GM18870 (cell line): ENCODE results near the gene KLHDC4.
"Not testable (repeated sequence)": the region's sequence is repeated elsewhere in the genome, so short reads cannot be mapped to it uniquely, and the experiment has no call there.

Experiments used
- ATAC-seq: cut with Tn5 transposase; IDR thresholded peaks from one replicate; pipeline ENCODE4 v1.9.1; 2021; ENCODE audit warnings: moderate library complexity; ENCODE audit not compliant: unreplicated experiment

The KLHDC4 gene

DNA sequence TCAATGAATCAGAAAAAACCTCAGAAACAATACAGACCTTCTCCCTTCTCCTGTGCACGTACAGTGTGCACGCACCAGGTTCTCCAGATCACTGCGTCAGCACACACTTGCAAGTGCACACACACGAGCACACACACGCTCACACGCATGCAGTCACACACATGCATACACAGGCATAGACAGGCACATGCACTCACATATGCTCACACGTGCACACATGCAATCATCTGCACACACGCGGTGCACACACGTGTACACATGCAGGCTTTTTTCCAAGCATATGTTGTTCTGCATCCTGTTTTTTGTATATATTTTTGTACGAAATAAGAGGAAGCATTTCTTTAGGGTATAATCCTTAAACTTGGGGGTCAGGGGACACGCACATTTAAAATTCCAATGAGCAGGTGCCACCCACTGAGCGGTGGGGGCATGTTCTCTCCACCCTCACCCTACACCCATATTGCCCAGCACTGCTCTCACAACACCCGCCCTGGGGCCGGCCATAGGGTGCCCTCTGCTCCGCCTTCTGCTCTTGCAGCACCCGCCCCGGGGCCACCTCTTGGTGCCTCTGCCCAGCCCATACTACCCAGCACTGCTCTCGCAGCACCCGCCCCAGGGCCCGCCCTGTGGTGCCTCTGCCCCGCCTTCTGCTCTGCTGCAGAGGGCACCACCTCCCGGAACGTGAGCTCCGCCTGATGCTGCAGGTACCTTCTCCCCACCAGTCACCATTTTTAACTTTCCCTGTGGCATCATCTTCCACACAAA lies 20.9 kb downstream of the KLHDC4 start:
- no peak for ATAC-seq

- no peak for ATAC-seq
Observed at GRCh38 chr16:87742781-87743490, 22.9 kb downstream of the KLHDC4 start.

- ATAC-seq = no peak
Observed at GRCh38 chr16:87741700-87742415, 23.9 kb downstream of the KLHDC4 start.

- no peak for ATAC-seq
Observed at GRCh38 chr16:87740909-87741424, 24.8 kb downstream of the KLHDC4 start.

DNA sequence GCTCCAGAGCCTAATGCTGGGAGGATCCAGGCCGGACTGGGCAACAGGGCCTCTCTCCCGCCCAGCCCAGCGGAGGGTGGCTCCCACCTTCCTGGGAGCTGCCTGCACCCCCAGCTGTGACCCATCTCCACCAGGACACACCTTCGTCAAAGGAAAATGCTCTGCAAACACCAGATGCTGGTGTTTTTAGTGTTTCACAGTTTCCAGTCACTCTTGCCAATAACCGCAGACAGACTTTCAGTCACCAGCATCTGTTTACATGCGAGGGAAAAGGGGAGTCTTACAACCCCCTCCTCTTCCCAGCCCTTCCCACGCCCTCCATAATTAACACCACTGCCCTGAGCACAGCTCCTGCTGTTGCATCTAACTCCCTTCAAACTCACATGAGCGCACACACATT lies 25.3 kb downstream of the KLHDC4 start:
- ATAC-seq = no peak

DNA sequence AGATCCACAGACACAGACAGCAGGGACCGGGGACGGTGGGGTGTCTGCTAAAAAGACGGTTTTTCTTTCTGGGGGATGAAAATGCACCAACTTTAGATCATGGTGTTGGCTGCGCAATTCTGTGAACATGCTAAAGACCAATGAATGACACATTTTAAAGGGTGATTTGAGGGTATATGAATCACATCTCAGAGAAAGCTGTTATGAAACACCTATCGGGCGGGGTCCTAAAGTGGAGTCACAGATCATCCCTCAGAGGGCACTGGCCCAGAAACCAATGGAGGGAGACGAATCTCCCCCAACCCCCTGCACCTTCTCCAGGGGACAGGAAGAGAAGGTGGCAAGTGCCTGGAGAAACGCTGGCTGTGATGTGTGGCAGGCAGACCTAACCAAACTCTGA lies 26.0 kb downstream of the KLHDC4 start:
- no peak for ATAC-seq

DNA sequence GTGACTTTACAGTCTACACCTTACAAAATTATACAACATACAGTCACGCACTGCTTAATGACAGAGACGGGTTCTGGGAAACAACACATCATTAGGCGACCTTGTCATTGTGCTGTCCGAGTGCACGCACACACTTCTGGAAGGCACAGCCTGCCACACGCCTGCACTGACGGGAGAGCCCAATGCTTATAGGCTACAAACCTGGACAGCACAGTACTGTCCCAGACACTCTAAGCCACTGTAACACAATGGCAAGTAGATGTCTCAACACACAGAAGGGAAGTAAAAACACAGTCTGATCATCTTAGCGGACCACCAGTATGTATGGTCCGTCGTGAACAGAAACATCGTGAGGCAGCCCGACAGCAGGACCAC lies 29.8 kb downstream of the KLHDC4 start:
- ATAC-seq = no peak

GRCh38 chr16:87735270-87736007 lies 30.3 kb downstream of the KLHDC4 start:
- no peak for ATAC-seq

- ATAC-seq = no peak
Observed at GRCh38 chr16:87734644-87735043, 31.1 kb downstream of the KLHDC4 start.

GRCh38 chr16:87733190-87733589 lies 32.6 kb downstream of the KLHDC4 start:
- no peak for ATAC-seq

DNA sequence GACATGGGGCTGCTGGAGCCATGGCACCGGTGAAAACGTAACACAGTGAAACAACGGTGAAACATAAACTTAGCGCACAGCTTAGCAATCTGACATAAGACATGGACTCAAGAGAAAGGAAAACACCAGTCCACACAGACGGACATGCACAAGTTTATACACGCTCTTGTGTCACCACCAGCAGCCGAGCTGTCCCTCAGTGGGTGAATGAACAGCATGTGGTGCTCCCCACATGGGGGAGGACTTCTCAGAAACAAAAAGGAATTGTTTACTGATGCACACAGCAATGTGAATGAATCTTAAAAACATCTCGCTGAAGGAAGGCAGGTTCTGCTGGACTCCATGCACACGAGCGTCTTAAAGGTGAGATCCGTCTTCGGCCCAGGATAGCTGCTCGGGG lies 34.2 kb downstream of the KLHDC4 start:
- no peak for ATAC-seq

- no peak for ATAC-seq
Observed at GRCh38 chr16:87729266-87729954, 36.4 kb downstream of the KLHDC4 start.

GRCh38 chr16:87728026-87728425 lies 37.8 kb downstream of the KLHDC4 start:
- ATAC-seq = no peak

- ATAC-seq = no peak
Observed at GRCh38 chr16:87727346-87727745, 38.4 kb downstream of the KLHDC4 start.

- not testable (repeated sequence) for ATAC-seq
Observed at GRCh38 chr16:87726577-87726976, 39.2 kb downstream of the KLHDC4 start.

DNA sequence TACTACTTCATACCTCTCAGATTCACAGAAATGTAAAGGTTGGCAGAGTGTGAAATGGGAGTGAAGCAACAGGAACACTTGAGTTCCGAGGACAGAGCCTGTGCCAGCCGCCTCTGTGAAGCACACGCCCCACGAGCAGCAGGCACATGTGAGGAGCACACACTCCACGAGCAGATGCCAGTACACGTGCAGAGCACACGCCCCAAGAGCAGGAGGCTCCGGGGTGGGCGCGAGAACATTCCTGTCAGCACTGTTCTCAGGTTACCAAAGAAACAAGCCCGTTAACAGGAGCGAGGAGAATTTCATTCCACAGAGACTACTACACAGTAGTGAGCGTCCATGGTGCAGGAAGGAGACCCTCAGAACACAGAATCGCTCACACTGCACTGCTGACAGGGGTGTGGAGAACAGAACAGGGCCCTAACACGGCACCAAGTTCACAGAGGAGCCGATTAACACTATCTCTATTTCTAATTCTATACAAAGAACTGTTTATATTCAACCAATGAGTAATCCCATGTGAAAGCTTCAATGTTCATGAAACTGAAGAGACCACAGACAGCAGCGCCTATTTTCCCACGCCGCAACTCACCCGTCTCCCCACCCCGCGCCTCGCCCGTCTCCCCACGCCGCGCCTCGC lies 40.1 kb downstream of the KLHDC4 start:
- ATAC-seq = no peak

DNA sequence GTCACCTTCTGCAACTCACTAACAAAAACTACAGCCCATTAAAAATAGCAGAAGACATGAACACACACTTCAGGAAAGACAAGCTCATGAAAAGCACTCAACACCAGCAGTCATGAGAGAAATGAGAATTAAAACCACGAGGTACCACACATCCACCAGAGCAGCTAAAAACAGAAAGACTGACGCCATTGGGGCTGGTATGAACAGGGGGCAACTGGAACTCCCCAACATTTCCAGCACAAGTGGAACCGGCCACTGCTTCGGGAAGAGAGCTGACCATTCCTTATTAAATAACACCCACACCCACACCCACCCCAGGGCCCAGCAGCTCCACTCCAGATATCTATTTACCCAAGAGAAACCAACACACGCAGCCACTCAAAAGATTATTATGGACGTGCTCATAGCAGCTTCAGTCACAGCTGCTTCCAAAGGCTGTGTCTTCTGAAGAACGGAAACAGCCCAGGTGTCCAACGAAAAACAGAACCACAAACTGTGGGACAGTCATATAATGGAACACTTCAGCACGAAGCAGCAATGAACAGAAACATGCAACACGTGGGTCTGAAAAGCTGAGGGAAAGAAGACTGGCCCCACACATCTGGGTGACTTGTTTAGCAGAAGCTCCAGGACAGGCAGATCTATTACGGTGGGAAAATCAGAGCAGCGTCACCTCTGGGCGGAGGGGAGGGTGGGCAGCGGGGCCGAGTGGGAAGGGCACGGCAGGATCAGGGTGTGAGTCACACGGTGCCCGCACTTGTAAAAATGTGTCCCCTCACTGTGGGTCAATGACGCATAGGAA lies 41.1 kb downstream of the KLHDC4 start:
- no peak for ATAC-seq

GRCh38 chr16:87723226-87723623 lies 42.6 kb downstream of the KLHDC4 start:
- no peak for ATAC-seq

DNA sequence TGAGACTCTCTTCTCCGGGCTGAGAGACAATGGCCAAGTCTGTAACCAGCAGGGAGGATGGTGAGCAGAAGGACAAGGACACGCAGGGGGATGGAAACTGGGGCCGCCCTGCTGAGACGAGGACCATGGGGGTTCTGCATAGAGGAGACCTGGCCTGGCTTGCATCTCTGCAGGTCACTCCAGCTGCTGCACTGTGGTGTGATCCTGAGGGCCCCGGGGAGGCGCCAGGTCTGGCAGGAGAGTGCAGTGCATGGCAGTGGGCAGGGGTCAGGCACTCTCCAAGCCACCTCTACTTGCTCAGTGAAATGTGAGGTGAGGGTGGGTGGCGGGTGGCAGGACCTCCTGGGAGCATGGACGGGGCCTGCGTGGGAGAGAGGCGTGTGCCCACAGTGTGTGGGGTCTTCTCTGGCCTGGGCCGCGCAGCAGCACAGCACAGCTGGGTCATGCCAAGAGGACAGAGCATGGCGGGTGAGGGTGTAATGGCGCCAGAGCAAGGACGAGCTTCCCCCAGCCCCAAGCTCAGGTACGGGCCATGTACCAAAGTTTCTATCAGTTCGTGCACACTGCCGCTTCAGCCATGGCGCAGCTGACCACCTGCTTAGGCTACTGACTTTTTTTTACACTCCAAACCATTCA lies 43.1 kb downstream of the KLHDC4 start:
- no peak for ATAC-seq
